NCI-H1105 (cell line): ENCODE data around the gene PIGS.
"Not testable (repeated sequence)": the region's sequence is repeated elsewhere in the genome, so short reads cannot be mapped to it uniquely, and the experiment has no call there.

ENCODE experiments used
- DNase-seq: peaks from one replicate; lab custom pipeline; 2025; lab: John Stamatoyannopoulos, UW

The PIGS gene

DNA sequence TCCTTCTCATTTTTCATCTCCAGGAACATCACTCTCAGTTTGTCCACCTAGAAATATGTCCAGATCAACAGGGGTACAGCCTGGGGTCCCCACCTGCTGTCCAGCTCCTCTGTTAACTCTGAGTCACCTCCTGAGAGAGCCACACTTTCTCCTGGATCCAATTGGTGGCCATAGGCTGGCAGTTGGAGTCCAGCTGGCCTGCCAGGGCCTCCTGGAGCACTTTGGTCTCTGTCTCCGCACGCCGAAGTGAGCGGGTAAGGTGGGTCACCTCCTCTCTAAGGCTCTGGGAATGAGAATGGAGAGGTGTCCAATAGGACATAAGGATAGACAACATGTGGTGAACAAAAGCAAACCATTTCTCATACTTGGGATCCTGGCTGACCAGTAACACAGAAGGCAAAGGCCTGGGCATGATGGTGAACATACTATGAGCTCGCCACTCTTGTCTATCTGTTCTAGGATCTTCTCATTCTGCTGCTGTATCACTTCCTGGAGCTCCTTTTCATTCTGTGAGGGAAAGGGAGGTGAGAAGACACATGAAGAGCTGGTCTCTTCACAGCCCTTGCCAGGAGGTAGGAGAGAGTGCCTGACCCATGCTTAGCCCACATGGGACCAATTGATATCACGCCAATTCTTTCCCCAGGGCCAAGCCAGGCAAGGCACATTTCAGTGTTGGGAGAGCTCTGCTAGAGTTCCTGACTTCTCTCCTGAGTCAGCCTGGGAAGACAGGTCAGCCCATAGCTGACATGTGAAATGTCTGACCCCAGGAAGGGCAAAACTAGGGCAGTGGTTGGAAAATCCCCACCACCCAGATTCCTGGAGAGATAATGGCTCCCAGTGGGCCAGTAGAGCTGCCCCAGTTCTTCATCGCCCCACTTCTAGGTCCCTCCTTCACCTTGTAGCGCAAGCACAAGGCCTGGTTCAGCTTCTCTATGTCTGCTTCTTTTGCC lies 7.2 kb upstream of the PIGS start:
- DNase-seq: no peak

DNA sequence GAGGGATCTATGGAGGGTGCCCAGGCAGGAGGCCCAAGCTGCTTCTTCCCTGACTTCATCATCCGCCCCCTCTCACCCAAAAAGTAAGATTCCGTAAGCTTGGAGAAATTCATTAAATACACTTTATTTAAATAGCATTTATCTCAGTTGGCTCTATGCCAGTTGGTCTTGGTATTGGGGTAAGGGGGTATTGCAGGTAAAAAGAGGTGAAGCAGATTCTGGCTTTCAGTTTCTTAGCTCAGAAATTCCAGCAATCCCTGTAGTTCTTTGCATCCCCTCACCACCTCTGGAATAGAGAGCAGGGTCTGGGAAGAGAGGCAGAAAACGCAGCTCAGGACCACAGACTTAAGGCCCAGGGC lies 6.1 kb upstream of the PIGS start:
- DNase-seq: no peak

DNA sequence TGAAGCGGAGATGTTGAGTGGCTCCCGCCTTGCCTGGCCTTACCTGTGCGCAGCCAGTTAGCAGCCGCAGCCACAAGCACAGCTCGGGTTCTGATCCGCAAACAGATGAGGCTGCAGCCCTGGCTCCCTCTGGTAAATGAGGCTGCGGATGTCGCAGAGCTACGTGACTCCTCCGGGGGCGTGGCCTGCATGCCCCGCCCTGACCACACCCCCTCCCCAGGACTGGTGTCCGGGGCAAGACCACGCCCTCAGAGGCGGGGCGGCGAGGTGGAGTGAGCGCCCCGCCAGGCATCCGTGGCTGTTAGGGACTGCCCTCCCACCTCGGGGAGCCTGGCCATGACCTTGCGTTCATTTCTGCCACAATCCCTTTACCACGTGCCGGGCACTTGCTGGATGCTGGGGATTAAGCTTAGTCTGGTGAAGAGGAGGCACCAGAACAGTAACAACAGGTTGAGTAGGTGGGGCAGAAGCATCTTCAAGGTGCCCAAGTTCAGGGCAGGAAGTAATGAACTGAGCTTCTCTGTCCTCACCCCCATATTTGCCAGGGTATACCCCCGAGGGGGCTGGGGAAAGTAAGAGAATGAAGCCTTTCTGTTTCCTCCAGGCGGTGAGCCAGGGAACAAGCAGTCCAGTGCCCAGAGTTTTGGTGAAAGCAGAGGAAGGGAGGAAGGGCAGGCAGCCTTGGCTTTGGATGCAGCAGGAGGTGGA lies 5.6 kb upstream of the PIGS start, which contains the start of gene ALDOC:
Gene ALDOC, minus strand, starts transcription at position 138 of the 708 bp plus-strand sequence. CDS start 1,363 bp downstream, outside the sequence.
- DNase-seq: peak; percentile 92

DNA sequence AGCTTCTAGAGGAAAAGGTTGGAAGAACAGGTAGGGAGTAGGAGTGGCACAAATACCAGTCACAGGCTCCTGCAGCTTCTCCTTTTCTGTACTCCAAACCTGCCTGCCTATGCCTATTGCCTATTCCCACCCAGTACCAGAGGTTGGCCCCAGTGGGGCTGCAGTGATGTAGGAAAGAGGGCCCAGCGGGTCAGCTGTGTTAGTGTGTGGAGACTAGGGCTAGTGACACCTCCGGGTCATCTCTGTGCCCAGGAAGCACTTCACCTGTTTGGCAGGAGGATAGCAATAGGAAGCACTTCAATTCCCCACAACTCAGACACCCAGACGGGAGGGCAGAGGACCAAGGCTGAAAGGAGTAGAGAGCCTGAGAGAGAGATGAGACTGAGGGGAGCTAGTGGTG lies 4.7 kb upstream of the PIGS start:
- not testable (repeated sequence) for DNase-seq

DNA sequence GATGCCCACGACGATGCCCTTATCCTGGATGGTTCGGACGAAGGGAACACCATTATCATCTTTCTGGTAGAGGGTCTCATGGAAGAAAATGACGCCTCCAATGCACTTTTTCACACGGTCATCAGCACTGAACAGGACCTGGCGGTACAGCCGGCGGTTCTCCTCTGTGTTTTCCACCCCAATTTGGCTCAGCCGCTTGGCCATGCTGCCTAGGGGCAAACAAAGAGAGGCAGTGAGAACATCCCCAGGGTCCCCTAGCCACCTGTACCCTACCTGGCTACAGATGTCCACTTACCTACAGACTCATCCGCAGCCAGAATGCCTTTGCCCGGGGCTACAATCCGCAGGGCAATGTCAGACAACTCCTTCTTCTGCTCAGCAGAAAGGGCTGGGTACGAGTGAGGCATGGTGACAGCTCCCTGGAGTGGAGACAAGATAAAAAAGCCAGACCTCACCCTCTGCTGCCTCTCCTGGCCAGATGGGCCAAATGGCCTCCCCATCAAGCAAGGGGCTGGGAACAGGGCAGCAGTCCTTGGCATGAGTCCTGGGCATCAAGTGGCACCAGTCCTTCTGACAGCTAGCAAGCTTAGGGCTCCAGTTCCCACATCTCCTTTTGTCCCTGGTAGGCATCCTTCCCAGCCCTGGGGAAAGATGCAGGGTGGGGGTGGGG lies 3.9 kb upstream of the PIGS start:
- DNase-seq: no peak

DNA sequence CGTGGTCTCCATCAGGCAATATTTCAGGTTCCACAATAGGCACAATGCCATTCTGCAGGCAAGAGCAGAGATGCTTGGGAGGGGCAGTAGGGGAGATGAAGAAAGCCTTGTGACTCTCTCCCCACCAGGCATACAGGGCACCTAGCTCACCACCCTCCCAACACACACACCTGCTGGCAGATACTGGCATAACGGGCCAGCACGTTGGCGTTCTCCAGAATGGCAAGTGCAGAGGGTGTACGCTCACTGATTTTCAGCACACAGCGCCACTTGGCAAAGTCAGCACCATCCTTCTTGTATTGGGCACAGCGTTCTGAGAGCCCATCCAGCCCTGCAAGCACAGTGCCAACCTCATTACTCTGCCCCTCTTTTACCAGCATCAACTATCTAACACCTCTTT lies 3.2 kb upstream of the PIGS start:
- no peak for DNase-seq

DNA sequence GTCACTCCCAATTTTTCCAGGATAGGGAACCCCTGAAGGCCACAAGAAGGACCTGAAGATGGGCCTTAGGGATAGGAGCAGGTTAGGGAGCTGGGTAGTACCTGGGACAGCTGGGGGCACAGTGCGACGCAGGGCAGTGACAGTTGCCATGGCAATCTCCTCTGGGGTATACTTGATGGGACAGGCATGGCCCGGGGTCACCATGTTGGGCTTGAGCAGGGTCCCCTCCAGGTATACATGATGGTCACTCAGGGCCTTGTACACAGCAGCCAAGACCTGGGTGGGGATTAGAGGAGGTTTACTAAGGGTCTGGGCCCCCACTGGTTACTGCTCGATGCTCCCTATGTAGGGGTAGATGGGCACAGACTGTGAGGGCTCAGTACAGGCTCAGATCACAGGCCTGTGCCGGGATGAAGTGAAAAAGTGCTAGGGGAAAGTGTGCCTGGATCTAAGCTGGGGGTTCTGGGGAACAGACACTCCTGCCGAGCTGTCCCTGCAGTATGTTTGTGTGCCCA lies 2.7 kb upstream of the PIGS start:
- DNase-seq: no peak

DNA sequence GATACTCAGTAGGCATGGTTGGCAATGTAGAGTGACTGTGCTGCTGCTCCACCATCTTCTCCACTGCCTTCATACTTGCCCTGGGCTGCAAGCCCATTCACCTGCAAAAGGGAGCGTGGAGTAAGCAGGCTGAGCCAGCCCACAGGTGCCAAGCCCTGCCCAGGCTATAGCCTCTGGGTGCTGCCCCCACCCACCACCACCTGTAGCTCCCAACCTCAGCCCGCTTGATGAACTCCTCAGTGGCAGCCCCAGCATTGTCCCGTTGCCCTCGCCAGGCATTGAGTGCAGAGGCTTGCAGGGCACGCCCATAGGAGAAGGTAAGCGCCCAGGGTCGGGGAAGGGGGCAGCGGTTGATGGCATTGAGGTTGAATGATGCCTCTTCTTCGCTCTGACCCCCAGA lies 2.2 kb upstream of the PIGS start:
- no peak for DNase-seq

DNA sequence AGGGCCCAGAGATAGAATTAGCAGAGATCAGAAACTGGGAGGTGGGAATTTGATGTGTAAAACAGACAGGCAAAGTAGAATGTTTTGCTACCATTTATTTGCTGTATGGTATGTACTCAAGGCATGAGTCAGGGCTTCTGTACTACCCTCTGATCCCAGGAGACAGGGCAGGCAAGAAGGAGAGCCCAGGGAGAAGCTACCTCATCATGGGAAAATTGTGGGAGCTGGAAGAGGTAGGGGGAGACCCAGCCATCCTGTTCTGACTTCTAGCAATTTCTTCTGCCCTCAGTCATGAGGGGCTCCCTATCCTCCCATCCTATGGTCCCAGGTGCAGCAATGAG lies 1.7 kb upstream of the PIGS start:
- no peak for DNase-seq

DNA sequence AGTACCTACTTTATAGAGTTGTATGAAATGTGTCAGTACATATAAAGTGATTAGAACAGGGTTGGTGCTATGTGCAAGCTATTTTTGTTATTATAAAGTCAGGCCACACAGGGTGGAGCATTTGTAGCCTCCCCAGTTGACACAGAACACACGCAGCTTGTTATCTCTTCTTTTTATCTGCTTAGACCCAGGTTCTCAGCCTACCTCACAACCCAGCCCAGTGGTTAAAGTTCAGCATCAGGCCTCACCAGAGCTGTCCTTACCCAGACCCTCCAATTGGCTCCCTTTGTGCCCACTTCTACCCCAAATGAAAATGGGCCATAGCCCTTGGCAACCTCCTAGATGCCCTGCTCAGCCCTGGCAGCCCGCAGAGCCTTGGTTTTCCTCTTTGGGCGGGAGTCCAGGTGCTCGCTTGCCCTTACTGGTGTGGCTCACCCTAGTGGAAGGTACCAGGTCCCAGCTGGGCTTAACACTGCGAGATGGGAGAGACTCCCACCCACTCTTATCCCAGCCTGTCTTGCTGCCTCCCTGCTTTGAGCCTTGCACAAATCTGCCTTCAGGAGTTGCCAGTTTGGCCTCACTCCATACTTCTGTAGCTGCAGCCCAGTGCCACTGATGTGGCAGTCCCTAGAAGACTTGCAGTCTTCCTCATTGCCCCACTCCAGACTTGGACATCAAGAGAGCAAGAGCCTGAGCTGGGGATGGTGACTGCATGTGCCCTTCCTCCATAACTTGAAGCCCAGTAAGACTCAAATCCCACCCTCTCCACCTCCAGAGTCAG lies 1.1 kb upstream of the PIGS start:
- no peak for DNase-seq

DNA sequence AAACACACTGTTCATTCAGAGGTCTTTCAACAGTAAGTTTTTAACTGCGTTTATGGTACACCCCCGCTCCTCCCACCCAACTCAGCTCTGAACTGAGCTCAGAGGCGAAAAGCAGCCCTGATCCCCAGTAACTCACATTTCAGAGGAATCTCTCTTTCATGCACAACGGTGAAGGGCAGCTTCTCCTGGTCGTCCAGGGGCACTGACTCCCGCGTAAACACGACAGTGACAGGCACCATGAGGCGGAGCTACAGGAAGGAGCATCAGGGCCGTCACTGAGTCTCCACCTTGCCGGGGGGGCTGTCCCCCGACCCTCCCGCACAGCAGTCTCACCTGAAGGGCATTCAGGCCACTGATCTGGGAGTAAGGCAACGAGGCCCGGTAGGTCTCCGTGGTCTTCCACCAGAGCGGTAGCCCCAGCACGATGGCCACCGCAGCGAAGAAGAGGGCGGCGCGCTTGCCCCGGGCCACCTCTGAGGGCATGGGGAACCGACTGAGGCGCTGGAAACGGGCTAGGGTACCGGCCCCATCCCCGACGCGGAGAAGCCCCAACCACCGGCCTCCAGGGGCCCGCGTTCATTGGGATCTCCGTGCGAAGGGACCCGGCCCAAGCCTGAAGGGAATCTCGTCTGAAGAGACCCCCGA lies 486 bp downstream of the PIGS start:
- DNase-seq: peak; percentile 40

DNA sequence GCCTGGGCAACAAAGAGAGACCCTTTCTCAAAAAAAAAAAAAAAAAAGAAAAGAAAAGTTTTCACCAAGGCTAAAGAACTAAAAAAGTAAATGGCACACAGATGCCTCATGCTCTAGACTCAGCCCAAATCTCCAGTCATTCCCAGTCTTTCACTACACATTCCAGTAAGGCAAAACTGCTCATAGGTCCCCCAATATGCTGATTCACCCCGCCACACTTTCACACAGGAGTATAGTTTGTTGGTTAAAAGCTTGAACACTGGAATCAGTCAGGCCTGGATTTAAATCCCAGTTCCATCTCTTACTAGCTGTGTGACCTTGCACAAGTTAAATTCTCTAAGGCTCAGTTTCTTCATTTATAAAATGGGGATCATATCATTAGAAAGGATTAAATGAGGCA lies 1.9 kb downstream of the PIGS start:
- DNase-seq: no peak

DNA sequence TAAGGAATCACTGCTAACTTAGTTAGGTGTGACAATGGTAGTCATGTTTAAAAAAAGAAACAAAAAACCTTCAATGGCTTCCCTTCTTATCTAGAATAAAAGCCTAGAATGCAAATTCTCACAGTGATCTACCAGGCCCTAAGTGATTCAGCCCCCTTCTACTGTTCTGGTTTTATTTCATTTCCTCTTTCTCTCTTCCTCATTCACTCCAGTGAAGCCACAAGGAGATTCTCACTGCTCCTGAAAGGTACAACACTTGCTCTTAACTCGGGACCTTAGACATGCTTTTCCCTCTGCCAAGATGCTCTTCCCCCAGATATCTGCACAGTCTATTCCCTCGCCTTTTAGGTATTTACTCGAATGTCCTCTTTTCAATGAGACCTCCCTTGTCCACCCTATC lies 3.7 kb downstream of the PIGS start:
- no peak for DNase-seq

DNA sequence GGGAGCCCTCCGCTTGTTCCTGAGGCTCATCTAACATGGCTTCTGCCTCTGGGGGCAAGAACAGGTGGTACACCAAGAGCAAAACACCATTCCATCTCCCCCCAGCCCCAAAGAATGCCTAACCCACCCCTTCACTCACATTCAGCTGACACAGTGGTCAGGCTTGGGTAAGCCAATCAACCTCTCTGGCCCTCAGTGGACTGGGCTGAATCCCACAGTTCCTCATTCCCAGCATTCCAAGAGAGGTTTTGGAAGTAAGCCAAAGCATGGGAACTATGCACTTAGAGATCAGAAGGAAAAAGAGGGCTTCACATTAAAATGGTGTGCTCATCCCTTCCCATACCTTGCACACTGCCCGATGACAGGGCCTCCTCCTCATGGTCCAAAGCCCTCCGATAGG lies 7.8 kb downstream of the PIGS start:
- DNase-seq: no peak

DNA sequence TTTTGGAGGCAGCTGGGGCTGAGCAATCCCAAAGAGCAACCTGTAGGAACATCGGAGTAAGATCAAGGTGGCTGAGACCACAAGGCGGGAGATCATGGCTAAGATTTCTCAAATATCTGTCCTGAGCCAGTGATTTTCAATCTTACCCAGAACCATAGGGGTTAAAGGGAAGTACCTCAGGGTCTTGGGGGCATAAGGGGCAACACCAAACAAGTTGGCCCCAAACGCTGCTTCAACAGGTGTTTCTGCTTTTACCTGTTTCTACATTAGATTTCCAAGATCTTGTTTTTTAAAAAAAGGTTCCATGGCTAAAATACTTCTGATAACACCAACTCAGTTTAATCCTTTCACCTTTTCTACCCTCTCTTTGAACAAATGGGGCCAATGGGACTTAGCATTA lies 16.3 kb downstream of the PIGS start:
- no peak for DNase-seq

DNA sequence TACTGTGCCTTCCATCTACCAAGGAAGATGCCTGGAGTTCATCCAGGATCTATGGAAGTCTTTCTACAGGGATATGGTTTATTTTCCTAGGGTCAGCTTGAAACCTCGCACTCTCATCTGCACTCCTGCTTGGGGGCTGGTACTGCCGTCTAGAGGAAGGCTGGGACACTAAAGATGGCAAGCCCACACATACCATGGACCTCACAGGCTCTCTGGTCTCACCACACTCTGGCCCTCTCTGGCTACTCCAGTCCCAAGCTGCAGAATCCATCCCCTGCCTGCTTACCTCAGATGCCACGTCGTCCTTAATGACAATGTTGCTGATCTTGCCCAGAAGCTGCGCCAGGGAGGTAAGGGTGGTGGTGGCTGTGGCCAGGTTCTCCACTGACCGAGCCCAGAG lies 16.8 kb downstream of the PIGS start:
- DNase-seq: no peak

DNA sequence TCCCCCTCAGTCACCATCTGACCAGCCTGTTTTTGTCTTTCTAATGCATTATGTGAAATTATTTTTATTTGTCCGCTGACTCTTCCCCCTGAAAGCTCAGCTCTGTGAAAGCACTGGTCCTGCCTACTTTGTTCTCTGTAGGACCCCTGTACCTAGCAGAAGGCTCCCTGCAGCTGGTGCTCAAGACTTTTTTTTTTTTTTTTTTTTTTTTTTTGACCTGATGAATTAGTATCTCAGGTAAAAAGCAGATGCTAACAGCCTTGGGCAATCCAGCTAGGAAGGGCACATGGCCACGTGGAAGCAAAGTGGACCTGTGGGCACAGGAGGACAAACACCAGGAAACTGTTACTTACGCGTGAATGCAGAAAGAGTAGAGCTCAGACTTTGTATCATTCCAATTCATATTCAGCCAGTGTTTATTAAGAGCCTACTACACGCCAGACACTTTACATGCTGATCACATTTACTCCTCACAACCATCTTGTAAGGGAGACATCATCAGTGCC lies 18.3 kb downstream of the PIGS start:
- no peak for DNase-seq

DNA sequence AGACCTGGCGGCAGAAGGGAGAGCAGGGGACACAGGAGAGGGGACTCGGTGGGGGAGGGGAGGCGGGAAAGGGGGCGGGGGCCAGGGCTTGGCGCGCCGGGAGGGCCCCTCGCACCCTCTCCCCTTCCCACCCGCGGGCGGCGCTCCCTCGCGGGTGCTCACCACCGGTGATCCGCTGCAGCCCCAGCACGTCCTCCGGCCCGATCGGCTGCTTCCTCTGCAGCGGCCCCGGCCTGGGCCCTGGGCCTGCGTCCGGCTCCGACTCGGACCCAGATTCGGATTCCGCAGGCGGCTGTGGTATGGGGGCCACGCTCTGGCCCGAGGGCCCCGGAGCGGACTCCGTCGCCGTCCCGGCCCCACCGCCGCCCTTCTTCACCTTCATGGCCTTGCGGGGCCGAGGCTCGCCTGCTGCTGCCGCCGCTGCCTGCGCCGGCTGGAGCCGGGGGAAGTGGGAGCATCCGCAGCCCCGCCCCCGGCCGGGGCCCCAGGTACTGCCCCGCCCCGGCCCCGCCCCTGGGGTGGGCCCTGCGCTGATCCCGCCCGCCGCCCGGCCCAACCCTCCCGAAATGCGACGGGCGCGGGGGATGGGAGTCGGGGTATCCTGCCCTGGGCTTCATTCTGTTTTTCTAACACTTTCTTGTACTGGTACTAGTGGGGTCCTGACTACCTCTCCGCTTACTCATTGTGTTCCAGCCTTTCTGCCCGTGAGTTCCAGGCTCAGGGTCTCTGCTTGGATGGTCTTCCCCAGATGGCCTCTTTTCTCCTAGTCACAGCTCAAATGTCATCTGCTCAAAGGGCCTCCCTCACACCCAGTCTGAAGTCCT lies 18.9 kb downstream of the PIGS start, which contains the start of gene UNC119:
Gene UNC119, minus strand, starts transcription at position 449 of the 824 bp plus-strand sequence. Its CDS starts 67 bp downstream, at position 382.
- DNase-seq: peak; percentile 70

DNA sequence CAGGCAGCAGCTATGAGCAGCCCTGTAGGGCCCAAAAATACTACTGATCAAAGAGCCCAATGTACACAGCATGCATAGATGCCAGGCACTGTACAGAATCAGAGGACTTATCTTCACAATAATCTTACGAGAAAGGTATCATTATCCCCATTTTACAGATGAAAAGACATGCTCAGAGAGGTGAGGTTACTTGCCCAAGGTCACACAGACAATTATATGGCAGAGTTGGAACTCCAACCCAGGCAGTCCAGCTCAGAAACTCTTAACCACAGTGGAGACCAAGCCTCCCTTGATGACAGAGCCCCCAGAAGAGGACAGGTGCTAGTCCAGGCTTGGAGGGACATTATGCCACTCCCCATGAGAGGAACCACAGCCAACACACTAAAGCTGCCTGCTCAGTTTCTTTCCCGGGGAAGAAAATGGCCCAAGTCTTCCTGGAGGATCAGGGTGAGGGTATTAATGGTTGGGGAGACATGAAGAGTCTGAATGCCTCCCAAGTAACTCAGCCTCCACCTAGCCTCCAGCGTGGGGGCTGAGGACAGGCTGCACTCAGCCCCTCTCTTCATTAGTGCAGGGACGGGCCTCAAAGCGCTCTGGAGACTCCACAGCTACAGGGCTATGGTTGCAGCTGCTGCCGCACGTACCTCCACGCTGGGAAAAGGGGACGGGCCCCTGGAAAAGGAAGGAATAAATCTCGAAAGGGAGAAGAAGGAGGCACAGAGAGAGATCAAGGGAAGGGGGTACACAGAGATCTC lies 19.7 kb downstream of the PIGS start:
- no peak for DNase-seq
